Inferior parietal cortex (tissue), 1 donor: Measurements from ENCODE around the gene TYW1B.
A peak's percentile ranks its signal among the peaks of the same experiment; 100 is the strongest.
"Not testable (repeated sequence)": the region's sequence is repeated elsewhere in the genome, so short reads cannot be mapped to it uniquely, and the experiment has no call there.

Experiments used
- DNase-seq: peaks from one replicate; pipeline ENCODE4 v3.0.0-alpha.2; 2016; ENCODE audit errors: extremely low spot score

TYW1B gene

DNA sequence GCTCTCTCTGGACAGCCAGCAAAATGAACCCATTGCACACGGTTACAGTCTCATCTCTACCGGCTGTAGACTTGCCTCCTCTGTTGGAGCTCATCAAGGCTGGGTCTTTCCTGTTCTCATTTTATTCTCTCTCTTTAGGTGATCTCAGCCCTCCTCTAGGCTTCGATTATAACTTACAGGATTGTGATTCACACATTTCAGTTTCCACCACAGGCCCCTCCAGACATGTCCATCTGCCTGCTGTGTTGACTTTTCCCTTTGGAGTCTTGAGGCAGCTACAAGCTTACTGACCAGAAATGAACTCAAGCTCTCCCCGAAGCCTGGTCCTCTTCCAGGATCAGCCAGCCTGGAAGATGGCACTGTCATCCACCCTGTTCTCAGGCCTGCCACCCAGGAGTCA lies 268.5 kb downstream of the TYW1B start:
- not testable (repeated sequence) for DNase-seq

DNA sequence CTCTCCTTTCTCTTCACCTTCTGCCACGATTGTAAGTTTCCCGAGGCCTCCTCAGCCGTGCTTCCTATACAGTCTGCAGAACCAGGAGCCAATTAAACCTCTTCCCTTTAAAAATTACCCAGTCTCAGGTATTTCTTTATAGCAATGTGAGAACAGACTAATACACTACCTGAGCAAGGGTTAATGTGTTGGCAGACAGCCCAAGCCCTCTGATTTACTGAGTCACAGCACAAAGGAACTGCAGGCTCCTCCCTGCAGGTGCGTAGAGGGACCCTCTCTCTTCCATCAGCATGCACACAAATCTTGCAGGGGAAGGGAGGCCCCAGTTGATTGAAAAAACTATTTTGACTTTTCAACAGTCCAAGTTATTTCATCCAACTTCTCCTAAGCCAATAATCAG lies 271.3 kb downstream of the TYW1B start:
- DNase-seq: not testable (repeated sequence)

DNA sequence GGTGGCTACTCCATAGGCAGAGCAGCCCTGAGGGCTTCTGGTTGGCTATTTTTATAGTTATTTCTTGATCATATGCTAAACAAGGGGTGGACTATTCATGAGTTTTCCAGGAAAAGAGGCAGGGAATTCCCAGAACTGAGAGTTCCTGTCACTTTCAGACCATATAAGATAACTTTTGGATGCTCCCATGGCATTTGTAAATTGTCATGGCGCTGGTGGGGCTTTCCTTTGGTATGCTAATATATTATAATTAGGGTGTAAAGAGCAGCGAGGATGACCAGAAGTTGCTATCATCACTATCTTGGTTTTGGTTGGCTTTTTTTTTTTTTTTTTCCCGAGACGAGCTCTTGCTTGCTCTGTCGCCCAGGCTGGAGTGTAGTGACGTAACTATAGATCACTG lies 272.8 kb downstream of the TYW1B start:
- DNase-seq: not testable (repeated sequence)

DNA sequence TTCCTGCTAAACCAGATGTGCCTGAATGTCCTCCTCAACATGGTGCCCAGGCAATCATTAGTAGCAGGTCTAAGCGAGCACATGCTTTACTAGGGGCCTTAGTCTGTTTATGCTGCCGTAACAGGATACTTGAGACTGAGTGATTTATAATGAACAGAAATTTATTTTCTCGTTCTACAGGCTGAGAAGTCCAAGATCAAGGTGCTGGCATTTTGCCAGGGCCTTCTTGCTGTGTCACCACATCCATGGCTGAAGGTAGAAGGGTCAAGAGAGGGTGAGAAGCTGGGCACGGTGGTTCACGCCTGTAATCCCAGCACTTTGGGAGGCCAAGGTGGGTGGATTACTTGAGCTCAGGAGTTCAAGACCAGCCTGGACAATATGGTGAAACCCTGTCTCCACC lies 273.6 kb downstream of the TYW1B start:
- DNase-seq: not testable (repeated sequence)

DNA sequence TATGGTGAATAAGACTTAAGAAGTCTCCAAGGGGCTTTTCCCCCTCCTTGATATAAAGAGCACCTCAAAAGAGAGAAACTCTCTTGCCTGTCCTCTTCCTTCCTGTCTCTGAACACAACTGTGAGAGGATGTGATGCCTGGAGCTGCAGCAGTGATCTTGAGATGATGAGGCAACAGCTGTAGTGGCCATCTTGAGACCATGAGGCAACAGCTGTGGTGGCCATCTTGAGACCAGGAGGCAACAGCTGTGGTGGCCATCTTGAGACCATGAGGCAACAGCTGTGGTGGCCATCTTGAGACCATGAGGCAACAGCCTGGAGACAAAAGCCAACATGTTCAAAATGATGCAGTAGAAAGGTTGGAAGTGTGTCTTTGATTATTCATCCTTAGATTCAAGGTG lies 277.5 kb downstream of the TYW1B start:
- DNase-seq: not testable (repeated sequence)

DNA sequence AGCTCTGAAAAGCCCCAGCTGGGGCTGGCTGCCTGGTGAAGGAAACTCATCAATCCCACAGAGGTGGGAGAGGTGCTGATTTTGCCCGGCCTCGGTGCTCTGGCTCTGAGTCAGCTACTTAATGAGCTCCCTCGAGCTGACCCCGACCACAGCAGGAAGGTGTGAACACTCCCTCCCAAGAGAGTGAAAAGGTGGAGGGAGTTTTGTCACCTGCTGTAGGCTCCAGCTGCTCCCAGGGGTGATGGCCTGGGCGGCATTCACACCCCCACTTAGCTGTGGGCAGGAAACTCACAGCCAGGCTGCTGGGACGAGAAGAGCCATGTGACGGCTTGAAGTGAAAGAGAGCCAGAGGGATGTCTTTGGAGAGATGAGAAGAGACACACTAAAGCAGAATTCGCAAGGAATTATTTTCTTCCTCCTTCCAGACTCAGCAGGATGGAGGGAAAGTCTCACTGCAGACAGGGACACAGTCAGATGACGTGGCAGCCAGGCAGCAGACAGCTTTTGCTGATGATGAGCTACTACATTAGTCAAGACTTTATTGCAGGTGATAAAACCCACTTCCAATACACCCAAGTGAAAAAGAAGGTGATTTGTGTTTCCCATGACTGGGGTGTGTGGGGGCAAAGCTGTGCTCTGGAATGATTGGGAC lies 281.3 kb downstream of the TYW1B start:
- peak; percentile 13 for DNase-seq

DNA sequence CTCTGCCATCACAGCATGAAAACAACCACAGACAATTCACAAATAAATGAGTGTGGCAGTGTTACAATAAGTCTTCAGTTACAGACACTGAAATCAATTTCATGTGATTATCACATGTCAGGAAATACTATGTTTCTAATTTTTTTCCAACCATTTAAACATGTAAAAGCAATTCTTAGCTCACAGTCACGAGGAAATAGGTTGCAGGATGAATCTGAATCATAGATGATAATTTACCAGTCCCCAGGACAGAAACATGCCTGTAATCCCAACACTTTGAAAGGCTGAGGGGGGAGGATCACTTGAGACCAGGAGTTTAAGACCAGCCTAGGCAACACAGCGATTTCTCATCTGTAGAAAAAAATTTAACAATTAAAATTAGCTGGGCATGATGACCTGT lies 283.5 kb downstream of the TYW1B start:
- not testable (repeated sequence) for DNase-seq

DNA sequence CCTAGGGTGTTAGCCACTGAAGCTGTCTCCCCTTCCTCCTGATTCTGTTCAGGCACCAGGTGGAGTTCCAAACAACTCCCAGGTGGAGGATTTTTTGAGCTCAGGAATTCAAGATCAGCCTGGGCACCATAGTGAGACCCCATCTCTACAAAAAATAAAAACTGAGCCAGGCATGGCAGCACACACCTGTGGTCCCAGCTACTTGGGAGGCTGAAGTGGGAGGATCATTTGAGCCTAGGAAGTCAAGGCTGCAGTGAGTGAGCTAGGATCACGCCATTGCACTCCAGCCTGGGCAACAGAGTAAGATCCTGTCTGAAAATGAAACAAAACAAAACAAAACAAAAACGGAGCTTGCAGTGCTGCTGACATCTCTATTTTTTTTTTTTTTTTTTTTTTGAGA lies 287.1 kb downstream of the TYW1B start:
- no peak for DNase-seq

DNA sequence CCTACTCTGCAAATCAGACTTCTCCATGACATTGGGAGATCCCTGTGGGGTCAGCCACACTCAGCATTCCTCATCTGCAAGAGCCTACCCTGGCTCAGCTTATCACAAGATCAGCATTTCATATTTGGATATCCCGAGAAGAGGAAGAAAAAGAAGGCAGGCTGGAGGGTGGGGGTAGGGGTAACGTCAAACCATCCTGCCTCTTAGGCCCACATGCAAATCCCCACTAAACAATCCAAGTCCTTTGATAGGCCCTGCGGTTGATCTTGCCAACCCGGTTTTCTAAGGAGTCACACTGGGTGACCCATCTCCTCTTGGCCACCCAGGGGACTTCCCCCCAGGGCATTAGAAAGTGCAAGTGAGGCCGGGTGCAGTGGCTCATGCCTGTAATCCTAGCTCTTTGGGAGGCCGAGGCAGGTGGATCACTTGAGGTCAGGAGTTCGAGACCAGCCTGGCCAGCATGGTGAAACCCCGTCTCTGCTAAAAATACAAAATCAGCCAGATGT lies 287.8 kb downstream of the TYW1B start:
- DNase-seq: no peak

DNA sequence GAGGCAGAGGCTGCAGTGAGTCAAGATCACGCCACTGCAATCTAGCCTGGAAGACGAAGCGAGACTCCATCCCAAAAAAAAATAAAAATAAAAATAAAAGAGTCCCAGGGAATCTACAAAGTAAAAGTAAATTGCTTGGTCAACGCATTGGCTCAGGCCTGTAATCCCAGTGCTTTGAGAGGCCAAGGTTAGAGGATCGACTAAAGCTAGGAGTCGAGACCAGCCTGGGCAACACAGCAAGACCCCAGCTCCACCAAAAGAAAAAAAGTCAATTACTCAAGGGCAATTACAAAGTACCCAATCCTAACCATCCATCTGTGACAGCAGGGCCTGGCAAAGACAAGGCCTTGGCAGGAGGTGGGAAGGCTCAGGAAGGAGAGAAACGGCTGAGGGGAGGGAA lies 288.3 kb downstream of the TYW1B start:
- DNase-seq: no peak

DNA sequence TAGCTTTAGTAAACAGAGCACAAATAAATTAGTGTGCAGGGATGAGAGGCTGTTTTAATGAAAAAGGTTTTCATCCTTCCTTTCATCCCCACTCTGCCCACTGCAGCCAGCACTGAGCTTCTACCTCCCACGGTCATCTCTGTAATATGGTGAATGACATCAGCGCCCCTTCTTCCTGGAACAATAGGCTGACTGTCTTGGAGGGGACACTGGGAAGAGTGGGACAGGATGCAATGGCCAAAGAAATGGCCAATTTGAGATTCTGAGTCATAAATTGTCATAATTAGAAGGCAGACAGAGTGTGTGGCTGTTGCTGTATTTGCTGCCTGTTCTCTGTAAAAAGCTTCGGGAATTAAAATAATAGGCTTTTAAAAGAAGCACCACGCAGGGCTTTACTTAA lies 289.1 kb downstream of the TYW1B start:
- DNase-seq: no peak

DNA sequence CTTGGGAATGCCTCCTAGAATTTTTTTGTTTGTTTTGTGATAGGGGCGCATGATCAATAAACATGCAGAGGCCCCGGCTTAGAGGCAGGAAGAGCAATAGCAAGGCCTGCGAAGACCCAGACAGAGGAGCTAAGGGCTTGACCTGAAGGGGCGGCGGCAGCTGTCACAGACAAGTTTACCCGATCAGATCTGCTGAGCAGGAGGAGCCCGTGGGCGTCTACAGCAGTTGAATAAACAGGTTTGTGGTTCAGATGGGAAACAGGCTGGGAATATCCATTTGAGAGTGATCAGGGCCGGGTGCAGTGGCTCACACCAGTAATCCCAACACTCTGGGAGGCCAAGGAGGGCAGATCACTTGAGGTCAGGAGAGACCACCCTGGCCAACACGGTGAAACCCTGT lies 289.9 kb downstream of the TYW1B start:
- DNase-seq: no peak

DNA sequence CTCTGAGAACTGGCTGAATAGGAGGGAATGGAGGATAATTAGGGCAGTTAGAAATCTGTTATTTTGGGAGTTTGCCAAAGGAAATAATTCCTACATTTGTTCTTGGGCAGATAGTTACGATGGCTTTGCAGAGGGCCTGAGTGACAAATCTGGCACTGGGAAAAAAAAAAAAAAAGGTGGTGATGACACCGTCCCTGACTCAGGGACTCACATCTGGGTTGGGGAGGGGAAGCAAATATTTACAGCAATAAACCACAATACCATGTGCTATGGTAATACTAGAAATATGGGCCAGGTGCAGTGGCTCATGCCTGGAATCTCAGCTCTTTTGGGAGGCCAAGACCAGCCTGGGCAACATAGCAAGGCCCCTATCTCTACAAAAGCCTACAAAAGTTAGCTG lies 292.0 kb downstream of the TYW1B start:
- not testable (repeated sequence) for DNase-seq

DNA sequence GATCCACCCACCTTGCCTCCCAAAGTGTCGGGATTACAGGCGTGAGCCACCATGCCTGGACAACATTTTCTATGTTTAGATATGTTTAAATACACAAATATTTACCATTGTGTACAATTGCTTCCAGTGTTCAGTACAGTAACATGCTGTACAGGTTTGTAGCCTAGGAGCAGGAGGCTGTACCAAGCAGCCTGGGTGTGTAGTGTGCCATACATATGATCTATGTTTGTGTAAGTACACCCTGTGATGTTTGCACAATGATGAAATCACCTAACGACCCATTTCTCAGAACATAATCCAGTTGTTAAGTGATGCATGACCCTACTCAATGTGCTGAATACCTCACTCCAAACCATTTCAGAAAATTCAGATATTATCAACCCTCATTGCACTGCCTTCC lies 297.0 kb downstream of the TYW1B start:
- DNase-seq: not testable (repeated sequence)
